Measurements from ENCODE around the gene TNS3. TPM values are rescaled to one million over a fixed set of nuclear protein-coding genes. Genes with fewer than 3 reads are reported as not detected.
"Not testable (repeated sequence)": the region's sequence is repeated elsewhere in the genome, so short reads cannot be mapped to it uniquely, and the experiment has no call there.

TNS3 gene
- total RNA-seq, 1 donor from 2014 or later, result 174 TPM

DNA sequence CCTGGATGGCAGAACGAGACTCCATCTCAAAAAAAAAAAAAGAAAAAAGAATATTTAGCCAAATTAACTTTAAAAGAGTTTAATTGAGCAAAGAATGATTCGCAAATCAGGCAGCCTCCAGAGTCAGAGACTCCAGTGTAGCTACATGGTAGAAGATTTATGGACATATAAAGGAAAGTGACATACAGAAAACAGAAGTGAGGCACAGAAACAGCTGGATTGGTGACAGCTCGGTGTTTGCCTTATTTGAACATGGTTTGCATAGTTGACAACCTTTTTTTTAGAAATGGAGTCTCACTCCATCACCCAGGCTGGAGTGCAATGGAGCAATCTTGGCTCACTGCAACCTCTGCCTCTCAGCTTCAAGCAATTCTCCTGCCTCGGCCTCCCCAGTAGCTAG is 35.2 kb upstream of the TNS3 start:
- TF ChIP-seq, protein P1, sequence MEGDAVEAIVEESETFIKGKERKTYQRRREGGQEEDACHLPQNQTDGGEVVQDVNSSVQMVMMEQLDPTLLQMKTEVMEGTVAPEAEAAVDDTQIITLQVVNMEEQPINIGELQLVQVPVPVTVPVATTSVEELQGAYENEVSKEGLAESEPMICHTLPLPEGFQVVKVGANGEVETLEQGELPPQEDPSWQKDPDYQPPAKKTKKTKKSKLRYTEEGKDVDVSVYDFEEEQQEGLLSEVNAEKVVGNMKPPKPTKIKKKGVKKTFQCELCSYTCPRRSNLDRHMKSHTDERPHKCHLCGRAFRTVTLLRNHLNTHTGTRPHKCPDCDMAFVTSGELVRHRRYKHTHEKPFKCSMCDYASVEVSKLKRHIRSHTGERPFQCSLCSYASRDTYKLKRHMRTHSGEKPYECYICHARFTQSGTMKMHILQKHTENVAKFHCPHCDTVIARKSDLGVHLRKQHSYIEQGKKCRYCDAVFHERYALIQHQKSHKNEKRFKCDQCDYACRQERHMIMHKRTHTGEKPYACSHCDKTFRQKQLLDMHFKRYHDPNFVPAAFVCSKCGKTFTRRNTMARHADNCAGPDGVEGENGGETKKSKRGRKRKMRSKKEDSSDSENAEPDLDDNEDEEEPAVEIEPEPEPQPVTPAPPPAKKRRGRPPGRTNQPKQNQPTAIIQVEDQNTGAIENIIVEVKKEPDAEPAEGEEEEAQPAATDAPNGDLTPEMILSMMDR (IDR thresholded peaks at IDR 0.05), result no peak
- intact Hi-C loops (cut with DNase I), result no loop called here
- no peak overlapping the region for H3K27ac ChIP-seq
- DNase-seq (no peak), ATAC-seq (no peak)
- H3K36me3 ChIP-seq, result no peaks in the 10 kb centered on the region
- no peak overlapping the region for H3K4me3 ChIP-seq
- H3K9me3 ChIP-seq, result no peaks in the 10 kb centered on the region
- H3K27me3 ChIP-seq (ENCODE audit: low read depth), result no peaks in the 10 kb centered on the region
- peaks cover 7% of the 10 kb centered on the region for H3K4me1 ChIP-seq

- TF ChIP-seq, protein P1 (IDR thresholded peaks at IDR 0.05), result no peak
- DNase-seq, result no peak
- Histone ChIP-seq H3K36me3 (no peaks in the 10 kb centered on the region), H3K4me3 (no peak overlapping the region), H3K27ac (no peak overlapping the region), H3K27me3 (ENCODE audit: low read depth) (no peaks in the 10 kb centered on the region), H3K4me1 (peaks cover 13% of the 10 kb centered on the region), H3K9me3 (no peaks in the 10 kb centered on the region)
- ATAC-seq, result no peak
- intact Hi-C loops (cut with DNase I), result no loop called here
Measured at GRCh38 chr7:47614450-47614849, 32.5 kb upstream of the TNS3 start.

- H3K4me3 ChIP-seq, result no peak overlapping the region
- H3K27ac ChIP-seq, result peak overlapping the region; percentile 46
- TF ChIP-seq, protein P1 (IDR thresholded peaks at IDR 0.05), result no peak
- H3K27me3 ChIP-seq (ENCODE audit: low read depth), result no peaks in the 10 kb centered on the region
- H3K4me1 ChIP-seq, result peaks cover 13% of the 10 kb centered on the region
- H3K9me3 ChIP-seq, result no peaks in the 10 kb centered on the region
- DNase-seq (no peak), ATAC-seq (no peak)
- intact Hi-C loops (cut with DNase I), result no loop called here
- no peaks in the 10 kb centered on the region for H3K36me3 ChIP-seq
Measured at GRCh38 chr7:47611045-47611511, 29.2 kb upstream of the TNS3 start.

GRCh38 chr7:47610506-47611044 is 28.7 kb upstream of the TNS3 start:
- Histone ChIP-seq H3K27ac (peak overlapping the region; percentile 46), H3K27me3 (ENCODE audit: low read depth) (no peaks in the 10 kb centered on the region), H3K9me3 (no peaks in the 10 kb centered on the region), H3K4me3 (no peak overlapping the region), H3K4me1 (peaks cover 16% of the 10 kb centered on the region), H3K36me3 (no peaks in the 10 kb centered on the region)
- ATAC-seq, result peak; percentile 26 to 53
- intact Hi-C loops (cut with DNase I), result no loop called here
- TF ChIP-seq, protein P1 (IDR thresholded peaks at IDR 0.05), result no peak
- no peak for DNase-seq

DNA sequence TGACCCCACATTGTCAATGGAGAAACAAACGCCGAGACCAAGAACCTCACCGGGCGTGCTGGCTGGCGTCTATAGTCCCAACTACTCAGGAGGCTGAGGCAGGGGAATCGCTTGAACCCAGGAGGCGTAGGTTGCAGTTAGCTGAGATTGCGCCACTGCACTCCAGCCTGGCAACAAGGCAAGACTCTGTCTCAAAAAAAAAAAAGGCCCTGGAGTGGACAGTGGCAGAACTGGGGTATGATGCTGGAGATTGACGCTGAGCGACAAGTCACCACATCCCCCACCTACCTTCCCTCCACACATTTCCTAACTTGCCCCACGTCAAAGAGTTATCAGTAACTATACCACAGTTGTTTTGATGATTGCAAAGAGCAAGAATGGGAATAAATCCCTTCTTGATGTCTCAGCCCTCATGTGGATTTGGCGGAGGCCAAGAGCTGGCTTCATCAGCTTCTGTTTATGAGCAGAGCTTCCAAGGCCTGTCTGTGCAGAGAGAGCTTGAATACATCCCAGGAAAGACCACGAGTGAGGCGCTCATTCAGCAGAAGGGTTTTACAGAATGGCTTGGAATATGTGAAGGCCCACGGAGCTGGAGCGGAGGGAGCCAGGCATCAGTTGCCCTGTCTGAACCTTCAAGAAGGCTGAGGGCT is 28.0 kb upstream of the TNS3 start:
- H3K4me3 ChIP-seq, result no peak overlapping the region
- intact Hi-C loops (cut with DNase I), result no loop called here
- H3K9me3 ChIP-seq, result no peaks in the 10 kb centered on the region
- no peak for DNase-seq
- TF ChIP-seq, protein P1 (IDR thresholded peaks at IDR 0.05), result no peak
- no peaks in the 10 kb centered on the region for H3K27me3 ChIP-seq (ENCODE audit: low read depth)
- H3K36me3 ChIP-seq, result no peaks in the 10 kb centered on the region
- peak overlapping the region; percentile 32 for H3K27ac ChIP-seq
- H3K4me1 ChIP-seq, result peaks cover 22% of the 10 kb centered on the region
- ATAC-seq, result peak in 1 of 2 donors; percentile 21

DNA sequence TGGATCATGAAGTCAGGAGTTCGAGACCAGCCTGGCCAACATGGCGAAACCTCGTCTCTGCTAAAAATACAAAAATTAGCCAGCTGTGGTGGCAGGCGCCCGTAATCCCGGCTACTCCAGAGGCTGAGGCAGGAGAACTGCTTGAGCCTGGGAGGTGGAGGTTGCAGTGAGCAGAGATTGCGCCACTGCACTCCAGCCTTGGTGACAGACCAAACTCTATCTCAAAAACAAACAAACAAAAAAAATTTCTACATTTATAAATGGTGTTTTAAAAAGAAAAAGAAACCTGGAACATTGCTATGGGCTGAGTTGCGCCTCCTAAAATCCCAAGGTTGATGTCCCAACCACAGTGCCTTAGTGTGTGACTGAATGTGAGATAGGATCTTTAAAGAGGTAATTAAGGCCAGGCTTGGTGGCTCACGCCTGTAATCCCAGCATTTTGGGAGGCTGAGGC is 24.7 kb upstream of the TNS3 start:
- H3K27me3 ChIP-seq (ENCODE audit: low read depth); DNase-seq; H3K9me3 ChIP-seq; H3K4me3 ChIP-seq; H3K36me3 ChIP-seq; ATAC-seq; intact Hi-C loops (cut with DNase I); H3K27ac ChIP-seq: not testable (repeated sequence)
- H3K4me1 ChIP-seq, result peaks cover 37% of the 10 kb centered on the region
